Naive thymus-derived CD4-positive, alpha-beta T cell (primary cell): ENCODE measurements around the gene EPSTI1. TPM values are rescaled to one million over a fixed set of nuclear protein-coding genes. Genes with fewer than 3 reads are reported as not detected.

ENCODE experiments used
- ATAC-seq: fragments of 150-1000 bp; cut with Tn5 transposase; 2 replicates; pipeline ENCODE4 v1.10.0; 2021; ENCODE audit warnings: mild to moderate bottlenecking, moderate library complexity
- CTCF ChIA-PET: fragments of 350-600 bp; sonication (Branson Sonifier 250); formaldehyde crosslinking; loops from one replicate; lab custom pipeline; 2021; ENCODE audit warnings: antibody characterized with exemption; lab: Charles Lee
- POLR2A ChIA-PET: fragments of 350-600 bp; sonication (Branson Sonifier 250); formaldehyde crosslinking; loops from one replicate; lab custom pipeline; 2021; ENCODE audit warnings: antibody characterized with exemption, inconsistent platforms; lab: Charles Lee
- DNase-seq, 9 donors: peaks; one replicate each; pipeline versions ENCODE4 v3.0.0 to v3.0.0-alpha.2; 2020 to 2022; ENCODE audit warnings: mixed read lengths in 1 of 9
- H3K27ac ChIP-seq: one replicate; pipeline ENCODE4 v1.7.0; 2013; ENCODE audit warnings: mild to moderate bottlenecking, low read depth, low read length, moderate library complexity
- H3K27me3 ChIP-seq, 2 donors: one replicate each; pipeline ENCODE4 v1.7.0; 2013; ENCODE audit warnings: low read length in 2 of 2, mild to moderate bottlenecking in 2 of 2, moderate library complexity in 2 of 2; ENCODE audit not compliant: control insufficient read depth in 2 of 2, insufficient read depth in 2 of 2
- H3K36me3 ChIP-seq, 3 experiments: 1 replicate in 2 of 3; 2 replicates in 1 of 3; pipeline ENCODE4 v1.7.0; 2013; ENCODE audit warnings: low read length in 3 of 3, mild to moderate bottlenecking in 3 of 3, moderate library complexity in 1 of 3; ENCODE audit not compliant: insufficient read depth in 3 of 3, control insufficient read depth in 2 of 3
- H3K4me1 ChIP-seq, 2 donors: one replicate each; pipeline ENCODE4 v1.7.0; 2013; ENCODE audit warnings: low read length in 2 of 2, mild to moderate bottlenecking in 2 of 2, moderate library complexity in 1 of 2; ENCODE audit not compliant: control insufficient read depth in 2 of 2, insufficient read depth in 2 of 2
- H3K4me3 ChIP-seq: 2 replicates; pipeline ENCODE4 v1.7.0; 2013; ENCODE audit warnings: mild to moderate bottlenecking, low read length
- H3K9me3 ChIP-seq, 3 experiments: 1 replicate in 2 of 3; 2 replicates in 1 of 3; pipeline ENCODE4 v1.7.0; 2013; ENCODE audit warnings: low read length in 3 of 3; ENCODE audit not compliant: control insufficient read depth in 2 of 3
- H3K27ac Mint-ChIP-seq, 9 donors: one replicate each; pipeline ENCODE4 v1.8.0; 2020 to 2022; ENCODE audit warnings: mixed read lengths in 9 of 9, mild to moderate bottlenecking in 8 of 9, moderate library complexity in 5 of 9, inconsistent platforms in 2 of 9
- H3K27me3 Mint-ChIP-seq, 5 donors: one replicate each; pipeline ENCODE4 v1.8.0; 2021 to 2022; ENCODE audit warnings: mixed read lengths in 5 of 5, mild to moderate bottlenecking in 1 of 5
- H3K36me3 Mint-ChIP-seq, 5 donors: one replicate each; pipeline ENCODE4 v1.8.0; 2020 to 2022; ENCODE audit warnings: mixed read lengths in 5 of 5, mild to moderate bottlenecking in 3 of 5, inconsistent platforms in 1 of 5
- H3K4me1 Mint-ChIP-seq, 7 donors: one replicate each; pipeline ENCODE4 v1.8.0; 2020 to 2022; ENCODE audit warnings: mixed read lengths in 7 of 7, mild to moderate bottlenecking in 3 of 7, inconsistent platforms in 1 of 7
- H3K4me3 Mint-ChIP-seq, 10 donors: one replicate each; pipeline ENCODE4 v1.8.0; 2020 to 2022; ENCODE audit warnings: mild to moderate bottlenecking in 10 of 10, mixed read lengths in 10 of 10, moderate library complexity in 6 of 10, inconsistent platforms in 2 of 10
- H3K9me3 Mint-ChIP-seq, 11 donors: one replicate each; pipeline ENCODE4 v1.8.0; 2020 to 2022; ENCODE audit warnings: mixed read lengths in 11 of 11, mild to moderate bottlenecking in 4 of 11, inconsistent platforms in 1 of 11, moderate library complexity in 1 of 11
- intact Hi-C, 2 donors: fragments of 100-400 bp; cut with micrococcal nuclease; formaldehyde crosslinking; loops; one replicate each; pipeline ENCODE4 v1.15.1; 2023
- polyA plus RNA-seq, 2 donors: library from polyadenylated mRNA; unstranded; fragments of 300-500 nt; fragmentation: Illumina TruSeq; gene quantifications; one replicate each; pipeline ENCODE4 v1.2.3, GENCODE V29; 2021
- total RNA-seq, 6 experiments: library from RNA in 5 of 6; stranded (reverse) in 5 of 6; gene quantifications; 1 replicate in 5 of 6; 2 replicates in 1 of 6; pipeline ENCODE4 v1.2.3 and lab custom pipeline; 2021 to 2026

The EPSTI1 gene
- total and polyA plus RNA-seq, 7 experiments from 2014 or later = 8.4 to 125 (median 13.7) TPM

DNA sequence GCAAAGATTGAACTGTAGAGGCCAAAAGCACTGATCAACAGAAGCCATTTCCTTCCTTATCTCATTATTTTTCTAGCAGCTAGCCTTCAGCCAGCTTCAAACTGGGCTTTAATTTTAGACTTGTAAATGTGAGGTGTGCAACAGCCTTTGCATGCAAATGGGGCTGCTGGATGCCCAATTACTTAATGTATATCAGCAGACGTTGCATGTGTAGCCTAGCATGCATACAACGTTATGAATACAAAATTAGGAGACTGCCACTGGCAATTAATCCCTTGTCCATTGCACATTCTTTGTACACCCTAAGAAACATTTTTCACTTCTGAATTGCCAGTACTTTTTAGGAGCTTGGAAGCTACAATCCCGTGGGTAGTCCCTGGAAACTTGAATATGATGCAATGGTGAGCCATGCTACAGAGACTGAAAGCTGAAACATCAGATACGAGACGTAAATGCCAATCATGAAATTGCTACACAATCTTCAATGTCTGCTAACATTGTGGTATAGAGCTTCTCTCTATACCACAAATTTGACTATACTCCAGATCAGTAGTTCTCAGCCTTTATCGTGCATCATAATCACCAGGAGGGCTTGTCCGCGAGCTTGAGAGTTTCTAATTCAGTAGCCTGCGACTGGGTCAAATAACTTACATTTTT is 20.2 kb downstream of the EPSTI1 start:
- Mint-ChIP-seq H3K4me1 (peaks cover 11 to 35% (median 21%) of the 10 kb centered on the region in 7 donors), H3K4me3 (no peak overlapping the region), H3K36me3 (peaks cover 0 to 40% (median 25%) of the 10 kb centered on the region in 5 donors), H3K9me3 (peaks cover 0 to 5% (median 0%) of the 10 kb centered on the region in 11 donors), H3K27me3 (no peaks in the 10 kb centered on the region), H3K27ac (peak overlapping the region in 4 of 9 donors; percentile 25 to 71 (median 66))
- Histone ChIP-seq H3K27ac (no peak overlapping the region), H3K4me1 (peaks cover 8 to 18% of the 10 kb centered on the region in 2 donors), H3K9me3 (no peaks in the 10 kb centered on the region), H3K27me3 (no peaks in the 10 kb centered on the region), H3K36me3 (peaks cover 5 to 18% (median 7%) of the 10 kb centered on the region in 3 experiments), H3K4me3 (no peak overlapping the region)
- intact Hi-C loops = loop anchor here (5.0 to 10.0 kb wide), 2 partner anchors 333 to 900 kb away; no protein-coding TSS in a partner anchor
- POLR2A ChIA-PET = interaction anchor here (0.7 to 1.7 kb wide), 3 partner anchors 9 to 20 kb away, joined by 3 to 6 read pairs (median 3); partner anchors contain the start of gene EPSTI1
- ATAC-seq (no peak), DNase-seq (no peak)
- CTCF ChIA-PET = interaction anchor here (0.6 to 1.9 kb wide), 13 partner anchors 9 to 1534 kb away, joined by 3 to 9 read pairs (median 3); no protein-coding TSS in a partner anchor

DNA sequence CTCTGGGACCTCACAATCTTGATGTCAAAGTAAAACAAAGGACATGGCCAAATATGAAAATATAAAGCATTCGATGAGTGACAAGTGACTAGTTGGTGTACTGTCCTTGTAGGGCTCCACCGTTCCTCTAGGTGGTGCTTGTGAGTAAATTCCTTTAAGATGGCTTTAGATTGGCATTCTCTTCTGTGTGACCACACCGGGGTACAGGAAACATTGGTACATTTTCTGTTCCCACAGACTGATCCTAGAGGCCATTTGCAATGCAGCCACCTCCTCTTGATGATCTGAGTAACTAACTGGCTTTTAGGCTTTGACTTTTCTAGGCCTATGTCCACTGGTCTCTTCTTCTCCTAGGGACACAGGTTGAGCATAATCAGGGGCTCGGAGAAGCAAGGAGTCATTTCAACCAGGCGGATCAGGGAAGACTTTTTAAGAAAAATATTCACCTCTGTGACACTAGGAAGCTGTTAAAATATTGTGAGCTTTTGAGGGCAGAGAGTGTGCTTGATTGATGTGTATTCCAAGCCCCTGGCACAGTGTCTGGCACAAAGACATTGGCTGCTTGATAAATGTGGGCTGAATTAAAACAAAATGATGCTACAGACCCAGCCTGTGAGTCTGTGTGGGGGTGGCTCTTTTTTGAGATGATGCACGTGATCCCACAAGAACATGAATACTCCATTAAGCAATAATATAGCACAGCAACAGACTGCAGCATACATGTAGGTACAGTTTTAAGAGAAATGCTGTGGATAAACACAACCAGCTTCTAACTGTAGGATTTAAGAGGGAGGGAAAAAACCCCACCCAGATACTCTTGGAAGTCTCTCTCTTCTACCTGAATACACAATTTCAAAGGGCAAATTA is 21.0 kb downstream of the EPSTI1 start:
- DNase-seq (peak in 7 of 9 donors; percentile 12 to 54 (median 39)), ATAC-seq (peak; percentile 76)
- intact Hi-C loops = loop anchor here (1.0 to 10.0 kb wide), 6 partner anchors 21 to 901 kb away; partner anchors contain the start of genes DNAJC15 (in 1 of the 2) and EPSTI1 (in 1 of the 2)
- peaks cover 10 to 35% (median 21%) of the 10 kb centered on the region in 7 donors for H3K4me1 Mint-ChIP-seq
- H3K36me3 Mint-ChIP-seq = peaks cover 0 to 36% (median 25%) of the 10 kb centered on the region in 5 donors
- no peaks in the 10 kb centered on the region for H3K27me3 Mint-ChIP-seq
- H3K9me3 ChIP-seq = no peaks in the 10 kb centered on the region
- peaks cover 0 to 5% (median 0%) of the 10 kb centered on the region in 11 donors for H3K9me3 Mint-ChIP-seq
- peaks cover 8 to 18% of the 10 kb centered on the region in 2 donors for H3K4me1 ChIP-seq
- peak overlapping the region in 6 of 9 donors; percentile 25 to 71 (median 66) for H3K27ac Mint-ChIP-seq
- H3K27ac ChIP-seq = no peak overlapping the region
- ChIA-PET POLR2A (interaction anchor here (1.2 kb wide), 1 partner anchor 18 kb away, joined by 3 read pairs; no protein-coding TSS in a partner anchor), CTCF (interaction anchor here (0.6 to 1.9 kb wide), 10 partner anchors 9 to 1535 kb away, joined by 3 to 9 read pairs (median 4); no protein-coding TSS in a partner anchor)
- peaks cover 5 to 18% (median 7%) of the 10 kb centered on the region in 3 experiments for H3K36me3 ChIP-seq
- no peak overlapping the region for H3K4me3 Mint-ChIP-seq
- no peaks in the 10 kb centered on the region for H3K27me3 ChIP-seq
- no peak overlapping the region for H3K4me3 ChIP-seq

DNA sequence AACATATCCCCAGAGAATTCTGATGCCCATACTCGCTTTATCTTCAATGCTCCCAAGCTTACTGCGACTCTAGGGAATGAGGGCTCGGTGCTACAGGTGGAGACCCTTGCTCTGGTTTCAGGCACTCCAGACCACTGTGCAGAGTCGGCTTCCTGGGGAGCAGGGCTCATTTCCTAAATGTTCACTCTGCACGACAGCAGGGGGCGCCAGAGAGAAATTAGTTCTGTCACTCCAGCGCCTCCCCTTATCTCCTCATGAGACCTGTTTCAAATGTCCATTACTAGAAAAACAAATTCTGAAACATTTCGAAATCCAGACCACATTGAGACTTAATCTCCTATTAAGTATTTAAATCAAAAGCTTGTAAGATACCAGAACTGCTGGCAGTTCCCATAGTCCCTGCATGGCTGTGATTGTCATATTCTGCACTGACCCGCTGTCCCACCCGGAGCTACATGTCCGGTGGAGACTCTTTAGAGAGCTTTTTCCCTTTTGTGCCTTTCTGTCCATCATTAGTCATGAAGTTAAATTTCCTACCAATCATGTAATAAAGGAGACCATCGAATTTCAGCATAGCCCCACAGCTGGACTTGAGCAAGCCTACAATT is 22.4 kb downstream of the EPSTI1 start:
- H3K4me1 Mint-ChIP-seq = peaks cover 13 to 38% (median 21%) of the 10 kb centered on the region in 7 donors
- intact Hi-C loops = loop anchor here (1.0 to 10.0 kb wide), 8 partner anchors 23 to 905 kb away; partner anchors contain the start of genes DNAJC15 (in 2 of the 2) and EPSTI1 (in 2 of the 2)
- H3K36me3 ChIP-seq = peaks cover 6 to 21% (median 7%) of the 10 kb centered on the region in 3 experiments
- H3K27me3 ChIP-seq = no peaks in the 10 kb centered on the region
- DNase-seq (peak; percentile 52 to 84 (median 74)), ATAC-seq (peak; percentile 95)
- no peak overlapping the region for H3K27ac ChIP-seq
- peaks cover 0 to 31% (median 20%) of the 10 kb centered on the region in 5 donors for H3K36me3 Mint-ChIP-seq
- ChIA-PET POLR2A (interaction anchor here (0.7 to 0.9 kb wide), 3 partner anchors 9 to 24 kb away, joined by 3 to 5 read pairs (median 3); partner anchors contain the start of gene EPSTI1), CTCF (interaction anchor here (0.6 to 1.9 kb wide), 12 partner anchors 15 to 908 kb away, joined by 3 to 7 read pairs (median 4); partner anchors contain the start of genes DNAJC15 and EPSTI1)
- peaks cover 8 to 18% of the 10 kb centered on the region in 2 donors for H3K4me1 ChIP-seq
- no peak overlapping the region for H3K4me3 ChIP-seq
- peak overlapping the region in 3 of 9 donors; percentile 58 to 77 (median 63) for H3K27ac Mint-ChIP-seq
- H3K4me3 Mint-ChIP-seq = peak overlapping the region in 1 of 10 donors; percentile 32
- no peaks in the 10 kb centered on the region for H3K27me3 Mint-ChIP-seq
- no peaks in the 10 kb centered on the region for H3K9me3 ChIP-seq
- peaks cover 0 to 2% (median 0%) of the 10 kb centered on the region in 11 donors for H3K9me3 Mint-ChIP-seq

DNA sequence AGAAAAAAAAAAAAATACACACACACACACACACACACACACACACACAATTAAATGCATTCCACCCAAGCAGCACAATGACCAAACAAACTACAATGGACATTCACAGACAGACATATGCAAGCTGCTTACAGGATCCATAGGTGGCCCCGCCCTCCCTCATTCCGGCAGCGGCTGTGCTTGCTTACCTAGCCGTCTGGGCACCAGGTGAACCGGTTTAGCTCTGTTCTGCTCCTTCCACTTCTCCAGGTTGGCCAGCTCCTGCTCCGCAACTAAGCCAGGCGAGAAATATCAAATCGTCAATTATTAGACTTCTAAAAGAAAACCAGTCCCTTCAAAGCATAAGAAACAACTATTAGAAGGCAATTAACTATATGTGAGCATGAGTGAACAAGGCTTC is 23.1 kb downstream of the EPSTI1 start:
- Histone ChIP-seq H3K36me3 (peaks cover 7 to 24% (median 11%) of the 10 kb centered on the region in 3 experiments), H3K27ac (no peak overlapping the region), H3K4me3 (no peak overlapping the region), H3K9me3 (no peaks in the 10 kb centered on the region), H3K27me3 (no peaks in the 10 kb centered on the region), H3K4me1 (peaks cover 8 to 18% of the 10 kb centered on the region in 2 donors)
- Mint-ChIP-seq H3K27ac (peak overlapping the region in 1 of 9 donors; percentile 20), H3K4me3 (no peak overlapping the region), H3K4me1 (peaks cover 14 to 37% (median 21%) of the 10 kb centered on the region in 7 donors), H3K27me3 (no peaks in the 10 kb centered on the region), H3K9me3 (no peaks in the 10 kb centered on the region), H3K36me3 (peaks cover 0 to 30% (median 18%) of the 10 kb centered on the region in 5 donors)
- ATAC-seq (no peak), DNase-seq (no peak)
- POLR2A ChIA-PET = no interaction called here
- CTCF ChIA-PET = interaction anchor here (0.6 to 1.9 kb wide), 8 partner anchors 24 to 834 kb away, joined by 3 to 6 read pairs (median 4); no protein-coding TSS in a partner anchor
- intact Hi-C loops = loop anchor here (1.0 kb wide), 5 partner anchors 23 to 905 kb away; partner anchors contain the start of genes DNAJC15 (in 1 of the 2) and EPSTI1 (in 1 of the 2)

DNA sequence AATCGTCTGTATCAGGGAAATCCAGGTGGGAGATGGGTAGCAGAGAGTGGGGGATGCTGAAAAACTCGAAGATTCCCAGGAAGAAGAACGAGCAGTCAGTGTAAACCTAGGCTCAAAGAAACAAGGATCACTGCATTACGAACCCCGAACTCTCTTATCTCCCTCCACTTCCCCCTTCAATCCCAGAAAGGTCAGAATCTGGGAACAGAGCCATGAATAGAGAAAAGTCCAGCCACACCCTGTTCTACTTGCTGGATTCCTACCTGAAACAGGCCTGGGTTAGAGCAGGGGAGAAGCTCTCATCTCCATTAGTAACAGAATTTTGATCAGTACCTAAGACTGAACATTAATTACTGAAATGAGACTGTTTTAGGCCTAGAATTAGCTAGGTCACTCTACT is 24.4 kb downstream of the EPSTI1 start:
- H3K9me3 ChIP-seq = no peaks in the 10 kb centered on the region
- ChIA-PET CTCF (interaction anchor here (0.9 to 1.9 kb wide), 2 partner anchors 836 to 904 kb away, joined by 3 to 5 read pairs; no protein-coding TSS in a partner anchor), POLR2A (no interaction called here)
- DNase-seq (no peak), ATAC-seq (no peak)
- Mint-ChIP-seq H3K27ac (no peak overlapping the region), H3K36me3 (peaks cover 5 to 40% (median 27%) of the 10 kb centered on the region in 5 donors), H3K9me3 (no peaks in the 10 kb centered on the region), H3K27me3 (no peaks in the 10 kb centered on the region), H3K4me3 (no peak overlapping the region), H3K4me1 (peaks cover 12 to 35% (median 21%) of the 10 kb centered on the region in 7 donors)
- intact Hi-C loops = no loop called here
- peaks cover 8 to 18% of the 10 kb centered on the region in 2 donors for H3K4me1 ChIP-seq
- H3K4me3 ChIP-seq = no peak overlapping the region
- H3K36me3 ChIP-seq = peaks cover 11 to 35% (median 11%) of the 10 kb centered on the region in 3 experiments
- no peaks in the 10 kb centered on the region for H3K27me3 ChIP-seq
- no peak overlapping the region for H3K27ac ChIP-seq
